Stimulated activated CD4-positive, alpha-beta T cell treated with anti-CD3 and anti-CD28 coated beads, Interleukin-15, amount 100 ng/mL, for 1 hour (primary cell): ENCODE measurements around the gene STEAP2.

Experiments
- DNase-seq, 2 donors: peaks; one replicate each; pipeline ENCODE4 v3.0.0-alpha.2; 2020; ENCODE audit warnings: low read depth in 1 of 2, low spot score in 1 of 2

Gene STEAP2

DNA sequence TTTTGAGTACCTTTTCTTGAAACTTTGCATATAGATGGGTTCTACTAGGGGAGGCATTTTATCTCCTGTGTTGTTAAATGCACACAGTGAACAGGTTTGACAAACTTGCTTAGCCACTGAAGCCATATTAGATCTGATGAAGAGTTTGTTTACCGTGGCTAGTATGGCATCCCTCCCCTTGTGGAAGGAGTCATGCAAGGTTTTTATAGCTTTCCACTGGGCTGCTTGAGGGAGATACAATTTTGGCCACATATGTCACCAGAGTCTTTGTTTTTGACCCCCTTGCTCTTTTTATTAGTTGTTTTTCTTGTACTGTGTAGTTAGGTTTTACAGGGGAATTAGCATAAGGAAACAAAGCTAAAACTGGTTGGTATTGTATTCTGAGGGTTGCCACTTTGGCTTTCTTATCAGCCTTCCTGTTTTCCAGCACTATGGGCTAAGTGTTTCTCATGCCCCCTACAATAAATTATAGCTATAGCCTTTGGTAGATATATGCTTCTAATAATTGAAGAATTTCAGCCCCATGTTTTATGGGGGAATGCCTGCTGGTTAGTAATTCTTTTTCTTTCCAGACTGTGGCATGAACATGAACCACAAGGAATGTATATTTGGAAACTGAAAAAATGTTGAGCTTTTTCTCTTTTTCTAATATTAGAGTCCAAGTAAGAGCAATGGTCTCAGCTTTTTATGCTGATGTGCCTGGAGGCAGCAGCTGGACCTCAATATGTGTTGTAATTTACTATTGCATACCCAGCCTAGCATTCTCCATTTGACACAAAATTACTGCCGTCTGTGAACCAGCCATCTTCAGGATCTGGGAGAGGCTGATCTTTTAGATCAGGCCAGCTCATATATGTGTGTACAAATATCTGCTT is 18.4 kb upstream of the STEAP2 start:
- DNase-seq = no peak

DNA sequence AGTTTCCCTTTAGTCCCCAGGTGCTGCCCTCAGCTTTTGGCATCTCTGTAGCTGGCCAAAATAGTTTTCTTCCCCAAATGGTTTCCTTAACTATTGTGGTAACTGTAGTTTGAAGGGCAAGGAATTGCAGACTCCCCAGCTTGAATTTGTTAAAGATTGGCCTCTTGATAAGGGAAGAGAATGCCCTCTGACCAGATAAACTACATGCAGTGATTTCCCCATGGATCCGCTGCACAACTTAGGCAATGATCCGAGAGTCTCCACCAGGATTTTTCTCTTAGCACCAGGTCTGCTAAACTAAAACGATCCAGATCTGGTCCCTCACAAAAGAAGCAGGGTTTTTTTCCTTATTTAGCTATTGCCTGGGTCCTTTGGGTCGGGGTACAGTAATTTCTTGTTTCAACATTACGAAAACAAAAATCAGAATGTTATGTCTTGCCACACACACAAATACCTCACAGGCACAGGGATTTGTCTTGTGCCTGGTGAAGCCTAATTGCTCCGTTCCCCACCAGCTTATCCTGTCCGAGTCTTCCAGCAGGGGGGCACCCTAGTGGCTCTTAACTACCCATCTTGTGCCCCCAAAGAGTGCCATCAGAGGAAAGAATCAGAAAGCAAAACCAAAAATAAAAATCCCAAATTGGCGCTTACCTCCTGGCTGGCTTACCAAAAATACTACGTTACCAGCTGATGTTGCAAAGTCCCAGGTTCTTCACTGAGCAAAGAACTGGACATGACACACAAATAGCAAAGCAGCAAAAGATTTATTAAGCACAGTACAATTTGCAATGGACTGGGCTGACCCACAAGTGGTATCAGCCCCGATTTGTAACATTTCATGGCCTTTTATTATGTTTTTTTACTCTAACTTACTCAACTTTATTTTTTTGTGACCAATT is 16.4 kb upstream of the STEAP2 start:
- no peak for DNase-seq

DNA sequence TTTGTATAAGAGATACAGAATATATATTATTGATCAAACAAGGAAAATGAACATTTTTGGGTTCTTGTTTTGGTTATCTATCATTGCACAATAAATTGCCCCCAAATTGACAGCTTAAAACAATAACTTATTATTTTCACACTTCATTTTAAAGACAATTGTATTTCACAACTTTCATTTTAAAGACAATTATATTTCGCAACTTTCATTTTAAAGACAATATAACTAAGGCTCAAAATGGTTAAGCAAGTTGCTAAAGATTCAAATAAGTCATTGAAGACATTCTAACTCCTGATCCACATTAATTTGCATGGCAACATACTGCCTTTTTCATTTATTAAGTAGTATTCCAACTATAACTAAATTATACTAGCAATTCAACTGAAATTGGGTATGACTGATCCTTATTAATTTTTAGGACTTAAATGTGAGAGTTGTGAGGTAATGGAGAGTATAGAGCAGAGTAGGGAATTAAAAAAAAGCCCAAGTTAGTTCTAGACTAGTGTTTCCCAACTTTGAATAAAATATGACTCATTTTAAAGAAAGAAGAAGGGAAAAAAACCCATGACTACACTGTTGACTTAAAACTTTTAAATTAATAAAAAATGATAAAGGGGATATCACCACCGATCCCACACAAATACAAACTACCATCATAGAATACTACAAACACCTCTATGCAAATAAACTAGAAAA is 9.9 kb upstream of the STEAP2 start:
- no peak for DNase-seq

DNA sequence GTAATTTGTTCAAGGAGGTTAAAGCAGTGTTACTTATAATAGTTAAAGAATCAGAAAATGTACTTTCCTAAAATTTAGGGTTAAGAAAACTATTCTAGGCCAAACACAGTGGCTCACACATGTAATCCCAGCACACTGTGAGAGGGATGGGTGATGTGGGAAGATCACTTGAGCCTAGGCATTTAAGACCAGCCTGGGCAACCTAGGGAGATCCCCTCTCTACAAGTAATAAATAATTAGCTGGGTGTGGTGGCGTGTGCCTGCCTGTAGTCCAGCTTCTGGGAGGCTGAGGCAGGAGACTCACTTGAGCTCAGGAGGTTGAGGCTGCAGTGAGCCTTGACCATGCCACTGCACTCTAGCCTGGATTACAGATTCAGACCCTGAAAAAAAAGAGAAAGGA is 3.6 kb upstream of the STEAP2 start:
- DNase-seq = no peak

DNA sequence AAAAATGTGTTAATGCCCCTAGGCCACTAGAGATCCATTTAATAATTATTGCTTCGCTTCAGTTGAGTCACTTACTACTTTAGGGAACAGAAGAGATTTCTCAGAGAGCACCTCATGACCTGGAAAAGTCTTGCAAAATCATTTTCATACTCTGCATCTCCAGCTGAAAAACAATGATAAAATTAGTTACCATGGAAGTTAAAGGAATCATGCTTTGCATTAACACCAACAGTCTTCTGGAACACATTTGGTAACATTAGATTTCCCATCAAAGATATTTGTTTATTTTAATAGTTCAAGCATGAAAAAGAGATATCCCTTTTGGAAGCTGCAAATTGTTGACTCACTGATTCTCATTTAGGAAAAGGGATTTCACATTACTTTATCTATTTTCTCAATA is 1.8 kb upstream of the STEAP2 start:
- no peak for DNase-seq

DNA sequence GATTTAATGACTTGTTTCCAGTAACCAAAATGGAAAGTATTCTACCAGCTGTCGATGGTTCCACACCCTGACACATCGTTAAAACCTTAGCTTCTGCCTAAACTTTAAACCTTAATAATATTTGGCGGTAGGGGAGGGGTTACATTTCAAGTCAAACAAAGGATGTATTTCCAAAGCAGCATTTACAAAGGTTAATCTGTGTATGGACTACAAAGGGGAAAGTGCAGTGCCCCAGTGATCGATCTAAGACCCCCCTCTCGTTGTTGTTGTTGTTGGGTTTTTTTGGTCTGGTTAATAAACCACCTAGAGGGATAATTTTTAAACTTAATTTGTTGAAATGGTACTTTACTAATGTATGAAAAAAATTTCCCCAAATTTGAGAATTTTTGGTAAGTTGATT is 1.1 kb upstream of the STEAP2 start:
- DNase-seq = no peak

DNA sequence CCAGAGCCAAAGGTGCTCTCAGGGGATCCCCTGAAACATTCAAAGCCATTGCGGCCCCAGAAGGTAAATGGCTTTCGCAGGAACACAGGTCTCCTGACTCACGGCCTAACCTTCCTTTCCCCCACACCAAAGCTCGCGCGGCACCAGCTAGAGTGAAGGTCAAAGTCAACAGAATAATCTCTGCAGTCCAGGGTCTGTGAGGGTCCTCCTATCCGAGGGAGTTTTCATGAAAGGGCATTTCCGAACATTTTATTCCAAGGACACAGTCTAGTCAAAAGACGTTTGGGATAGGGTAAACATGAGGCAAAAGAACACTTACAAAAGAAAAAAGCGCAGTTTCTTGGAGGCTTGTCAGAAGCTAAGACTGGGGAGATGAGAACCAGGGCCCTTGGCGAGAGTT is 559 bp upstream of the STEAP2 start:
- no peak for DNase-seq

DNA sequence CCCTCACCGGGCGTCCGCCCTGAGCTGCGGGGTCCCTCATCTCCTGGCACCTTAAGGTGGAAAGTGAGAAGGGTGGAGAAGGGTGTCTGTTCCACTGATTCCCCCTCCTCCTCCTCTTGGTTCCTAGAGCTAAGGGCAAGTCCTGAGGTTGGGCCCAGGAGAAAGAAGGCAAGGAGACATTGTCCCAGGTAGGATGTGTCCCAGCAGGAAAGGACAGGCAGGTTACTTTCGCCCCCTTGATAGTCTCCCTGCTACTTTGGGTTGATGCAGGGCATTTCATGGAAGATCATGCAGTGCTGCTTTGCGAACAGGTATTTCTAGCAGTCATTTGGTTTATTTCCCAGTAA is 582 bp downstream of the STEAP2 start:
- no peak for DNase-seq

DNA sequence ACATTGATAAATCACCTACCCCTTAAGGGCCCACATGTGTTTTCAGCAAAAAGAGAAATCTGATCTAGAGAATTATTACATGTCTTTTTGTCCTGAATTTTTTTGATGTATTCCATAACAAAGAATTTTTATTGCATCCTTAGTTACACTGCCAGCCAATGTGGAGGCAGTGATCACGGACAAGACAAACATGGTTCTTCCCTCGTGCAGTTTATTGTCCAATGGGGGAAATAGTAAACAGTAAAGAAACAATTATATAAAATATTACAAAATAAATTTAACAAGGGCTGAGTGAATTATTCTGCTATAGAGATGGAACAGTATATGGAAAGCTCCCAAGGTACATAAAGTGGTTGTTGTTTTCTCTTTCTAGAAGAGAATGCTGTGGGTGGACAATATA is 2.0 kb downstream of the STEAP2 start:
- DNase-seq = no peak

DNA sequence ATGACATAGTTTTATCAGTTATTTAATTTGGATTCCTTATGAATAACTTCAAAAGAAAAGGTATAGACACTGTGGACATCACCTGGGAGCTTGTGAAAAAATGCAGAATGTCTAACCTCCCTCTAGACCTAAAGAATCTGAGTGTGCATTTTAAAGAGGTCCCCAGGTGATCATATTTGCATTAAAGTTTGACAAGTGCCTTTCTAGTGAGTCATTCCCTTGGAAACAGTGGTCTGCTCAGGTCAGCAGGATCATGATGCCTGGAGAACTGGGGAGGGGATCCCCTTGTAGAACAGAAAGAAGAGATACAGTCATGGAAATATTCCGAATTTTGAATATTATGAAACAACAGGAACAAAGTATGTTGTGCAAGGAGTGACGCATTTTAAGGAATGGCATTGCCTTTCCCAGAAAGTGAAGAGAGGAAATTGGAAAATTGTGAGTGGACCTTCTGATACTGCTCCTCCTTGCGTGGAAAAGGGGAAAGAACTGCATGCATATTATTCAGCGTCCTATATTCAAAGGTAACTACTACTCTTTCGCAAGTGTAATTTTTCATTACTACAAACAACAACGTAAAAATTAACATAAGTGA is 4.6 kb downstream of the STEAP2 start:
- DNase-seq = no peak

DNA sequence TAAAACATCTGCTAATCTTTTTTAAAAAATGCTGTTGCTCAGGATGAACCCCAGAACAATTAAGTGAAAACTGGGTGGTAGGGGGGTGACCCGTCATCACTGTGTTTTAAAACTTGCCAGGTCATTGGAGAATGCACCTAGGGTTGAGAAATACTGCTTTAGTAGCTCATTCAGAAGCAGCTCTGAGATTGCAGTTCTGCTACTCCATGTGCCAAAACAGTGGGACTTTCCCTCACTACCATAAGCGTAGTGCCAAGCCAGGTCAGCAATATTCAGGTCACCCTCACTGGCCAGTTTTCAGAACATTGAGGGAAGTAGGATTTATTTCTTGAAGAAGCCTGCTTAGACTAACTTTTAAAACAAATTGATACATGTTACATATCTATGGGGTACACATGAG is 5.2 kb downstream of the STEAP2 start:
- DNase-seq = no peak

DNA sequence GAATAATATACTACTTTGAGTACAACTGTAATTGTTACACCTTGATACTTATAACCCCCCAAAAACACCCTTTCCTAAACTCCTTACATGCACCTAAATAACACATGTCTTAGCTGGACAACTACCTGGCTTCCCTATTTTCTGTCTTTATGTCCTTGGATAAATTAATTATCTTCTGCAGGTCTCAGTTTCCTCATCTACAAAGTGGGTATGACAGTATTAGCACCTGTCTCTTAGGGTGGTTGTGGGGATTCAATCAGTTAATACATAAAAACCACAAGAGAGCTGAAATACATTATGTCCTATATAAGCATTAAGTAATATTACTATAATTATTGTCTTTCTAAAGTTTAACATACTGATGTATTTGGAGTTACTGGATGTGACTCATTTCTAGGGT is 10.8 kb downstream of the STEAP2 start:
- no peak for DNase-seq

DNA sequence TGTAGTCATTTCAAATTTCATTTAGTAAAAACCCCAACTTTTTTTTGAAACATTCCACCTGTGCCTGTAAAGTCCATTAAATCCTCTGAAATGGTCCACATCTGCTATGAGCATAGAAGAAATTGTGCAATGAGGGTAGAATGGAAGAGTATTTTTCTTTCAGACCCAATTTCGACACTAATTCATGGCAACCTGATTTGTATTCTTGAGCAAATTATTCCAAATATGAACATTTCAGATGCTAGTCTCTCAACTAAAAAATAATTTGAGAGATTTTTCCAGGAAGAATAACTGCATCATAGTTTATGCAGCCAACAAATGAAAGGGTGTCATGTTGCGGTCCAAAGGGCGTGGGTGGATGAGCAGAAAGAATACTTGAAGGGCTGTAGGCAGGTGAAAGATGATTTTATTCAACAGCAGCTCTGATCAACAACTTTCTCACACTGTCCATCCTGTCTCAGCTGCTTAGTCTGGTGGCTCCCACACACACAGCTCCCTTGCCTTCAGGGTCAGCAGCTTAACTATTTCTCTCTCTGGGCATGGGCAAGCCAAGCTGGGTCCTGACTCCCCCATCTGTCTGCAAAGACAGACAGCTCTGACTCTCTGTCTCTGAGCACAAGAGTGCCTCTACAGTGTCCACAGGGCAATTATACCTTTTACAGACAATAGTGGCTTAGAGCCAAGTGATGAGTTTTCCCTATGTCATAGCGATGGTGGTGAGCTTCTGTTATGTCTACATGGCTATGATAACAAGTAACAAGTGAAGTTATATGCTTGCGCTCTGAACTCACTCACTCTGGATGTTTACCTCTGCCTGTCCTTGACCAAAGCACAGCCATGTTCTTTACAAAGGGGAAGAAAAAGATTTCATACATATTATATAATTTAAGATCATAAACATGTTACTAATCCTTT is 11.5 kb downstream of the STEAP2 start:
- no peak for DNase-seq

DNA sequence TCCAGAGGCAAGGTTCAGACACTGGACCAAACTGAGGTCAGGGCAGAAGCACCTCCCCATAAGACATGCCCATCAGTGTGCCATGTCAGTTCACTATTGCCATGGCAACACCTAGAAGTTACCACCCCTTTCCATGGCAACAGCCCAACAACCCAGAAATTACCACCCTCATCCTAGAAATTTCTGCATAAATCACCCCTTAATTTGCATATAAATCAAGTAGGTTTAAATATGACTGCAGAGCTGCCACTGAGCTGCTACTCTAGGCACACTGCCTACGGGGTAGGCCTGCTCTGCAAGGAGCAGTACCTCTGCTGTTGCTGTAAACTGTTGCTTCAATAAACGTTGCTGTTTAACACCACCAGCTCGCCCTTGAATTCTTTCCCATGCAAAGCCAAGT is 12.7 kb downstream of the STEAP2 start:
- no peak for DNase-seq

DNA sequence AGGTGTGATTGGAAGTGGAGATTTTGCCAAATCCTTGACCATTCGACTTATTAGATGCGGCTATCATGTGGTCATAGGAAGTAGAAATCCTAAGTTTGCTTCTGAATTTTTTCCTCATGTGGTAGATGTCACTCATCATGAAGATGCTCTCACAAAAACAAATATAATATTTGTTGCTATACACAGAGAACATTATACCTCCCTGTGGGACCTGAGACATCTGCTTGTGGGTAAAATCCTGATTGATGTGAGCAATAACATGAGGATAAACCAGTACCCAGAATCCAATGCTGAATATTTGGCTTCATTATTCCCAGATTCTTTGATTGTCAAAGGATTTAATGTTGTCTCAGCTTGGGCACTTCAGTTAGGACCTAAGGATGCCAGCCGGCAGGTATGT is 13.6 kb downstream of the STEAP2 start:
- no peak for DNase-seq

DNA sequence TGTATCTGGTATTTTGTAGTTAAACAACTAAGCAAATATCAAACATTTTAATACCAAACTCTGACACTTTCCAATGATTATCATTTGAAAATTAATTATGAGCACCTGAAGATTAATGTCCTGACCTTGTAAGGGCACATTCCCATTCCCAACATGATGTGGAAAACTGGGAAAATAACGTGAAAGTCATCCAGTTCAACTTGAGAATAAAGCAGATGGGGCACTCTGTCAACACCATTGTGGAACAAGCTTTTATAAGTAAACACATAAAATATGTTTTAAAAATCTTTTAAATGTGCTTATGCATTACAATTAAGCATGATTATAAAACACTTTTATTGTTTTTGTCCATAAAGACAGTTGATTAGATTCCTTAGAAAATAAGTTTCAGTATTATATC is 14.1 kb downstream of the STEAP2 start:
- DNase-seq = no peak

DNA sequence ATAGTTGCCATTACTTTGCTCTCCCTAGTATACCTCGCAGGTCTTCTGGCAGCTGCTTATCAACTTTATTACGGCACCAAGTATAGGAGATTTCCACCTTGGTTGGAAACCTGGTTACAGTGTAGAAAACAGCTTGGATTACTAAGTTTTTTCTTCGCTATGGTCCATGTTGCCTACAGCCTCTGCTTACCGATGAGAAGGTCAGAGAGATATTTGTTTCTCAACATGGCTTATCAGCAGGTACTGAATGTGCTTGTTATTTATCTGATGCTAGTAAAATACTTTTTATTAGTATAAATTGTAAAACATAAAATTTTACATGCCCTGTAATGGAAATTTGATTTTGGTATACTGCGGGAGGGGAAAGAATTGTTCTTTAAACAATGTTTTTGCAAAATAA is 15.7 kb downstream of the STEAP2 start:
- DNase-seq = no peak

DNA sequence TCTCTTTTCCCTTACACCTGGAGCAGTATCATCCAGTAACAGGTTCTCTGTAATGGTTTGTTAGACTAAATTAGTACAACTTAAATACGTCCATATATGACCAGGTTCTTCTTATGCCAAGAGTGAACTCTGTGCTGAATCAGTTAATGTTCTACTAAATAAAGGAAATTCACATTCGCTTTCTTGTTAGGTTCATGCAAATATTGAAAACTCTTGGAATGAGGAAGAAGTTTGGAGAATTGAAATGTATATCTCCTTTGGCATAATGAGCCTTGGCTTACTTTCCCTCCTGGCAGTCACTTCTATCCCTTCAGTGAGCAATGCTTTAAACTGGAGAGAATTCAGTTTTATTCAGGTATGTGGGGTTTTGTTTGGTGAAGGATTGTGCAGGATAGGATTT is 18.1 kb downstream of the STEAP2 start:
- DNase-seq = no peak

DNA sequence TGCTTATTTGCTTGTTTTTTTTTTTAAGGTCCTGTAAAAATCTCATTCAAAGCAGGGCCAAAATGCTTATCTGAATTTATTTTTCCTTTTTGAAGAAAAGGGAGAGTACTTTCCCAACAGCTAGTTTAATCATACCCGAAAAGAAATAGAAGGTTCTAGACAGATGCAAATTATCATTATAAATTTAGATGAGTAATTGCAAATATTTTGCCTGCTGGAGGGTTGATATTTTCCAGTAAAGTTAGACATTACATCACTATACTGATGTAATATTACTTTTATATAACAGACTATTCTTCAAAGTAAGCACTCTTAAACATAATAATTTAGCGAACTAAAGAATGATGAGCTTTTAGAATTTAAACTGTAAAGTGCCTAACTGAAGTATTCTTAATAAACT is 19.3 kb downstream of the STEAP2 start:
- no peak for DNase-seq

DNA sequence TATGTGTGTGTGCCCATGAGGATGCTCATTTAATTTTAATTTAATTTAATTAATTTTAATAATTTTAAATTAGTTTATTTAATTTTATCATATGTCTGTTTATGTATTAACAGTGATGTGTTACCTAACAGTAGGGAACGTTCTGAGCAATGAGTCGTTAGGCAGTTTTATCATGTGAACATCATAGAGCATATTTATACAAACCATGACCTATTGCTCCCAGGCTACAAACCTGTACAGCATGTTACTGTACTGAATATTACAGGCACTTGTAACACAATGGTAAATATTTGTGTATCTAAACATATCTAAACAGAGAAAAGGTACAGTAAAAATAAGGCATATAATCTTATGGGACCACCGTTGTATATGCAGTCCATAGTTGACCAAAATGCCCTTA is 19.8 kb downstream of the STEAP2 start:
- no peak for DNase-seq
